Hematopoietic multipotent progenitor cell (in vitro differentiated cells): ENCODE results near the gene EHBP1. TPM values are rescaled to one million over a fixed set of nuclear protein-coding genes. Genes with fewer than 3 reads are reported as not detected.

Experiments used
- DNase-seq, 3 donors: peaks; one replicate each; pipeline ENCODE4 v3.0.0-alpha.2; 2011 to 2015; ENCODE audit warnings: low read depth in 2 of 3, low spot score in 2 of 3
- total RNA-seq: library from RNA; depleted of rRNA; stranded (reverse); fragments of >200 nt; gene quantifications from one replicate; pipeline ENCODE4 v1.2.3, GENCODE V29; 2012

The EHBP1 gene
- total RNA-seq, 1 donor: 14.5 TPM

DNA sequence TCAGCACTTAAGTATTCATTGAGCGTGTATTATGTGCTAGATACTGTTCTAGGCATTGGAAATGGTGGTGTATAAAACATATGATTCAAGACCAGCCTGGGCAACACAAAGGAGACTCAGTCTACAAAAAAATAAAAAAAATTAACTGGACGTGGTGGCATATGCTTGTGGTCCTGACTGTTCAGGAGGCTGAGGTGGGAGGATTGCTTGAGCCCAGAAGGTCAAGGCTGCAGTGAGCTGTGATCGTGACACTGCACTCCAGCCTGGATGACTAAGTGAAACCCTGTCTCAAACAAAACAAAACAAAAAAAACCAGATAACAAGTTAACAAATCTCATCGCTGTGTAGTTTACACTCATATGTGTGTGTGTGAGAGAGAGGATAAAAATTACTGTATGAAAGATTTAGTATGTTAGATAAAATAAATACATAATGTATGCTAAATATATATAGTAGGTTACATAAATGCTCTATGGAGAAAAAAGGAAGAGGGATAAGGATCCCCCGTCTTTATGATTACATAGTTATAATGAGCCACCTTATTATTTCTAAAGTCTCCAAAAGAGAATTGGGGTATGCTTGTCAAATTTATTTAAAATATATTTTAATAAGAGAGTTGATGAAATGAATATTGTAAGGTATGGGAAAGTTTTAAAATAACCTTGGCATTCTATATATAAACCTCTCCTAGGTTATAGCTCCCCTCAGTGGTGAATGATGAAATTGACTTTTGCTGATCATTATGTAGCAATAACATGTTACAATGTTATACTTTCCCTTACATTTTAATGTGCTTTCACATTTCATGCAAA is 69.2 kb downstream of the EHBP1 start:
- peak; percentile 3 to 76 (median 42) for DNase-seq

GRCh38 chr2:62775367-62775668 is 69.8 kb downstream of the EHBP1 start:
- no peak for DNase-seq

GRCh38 chr2:62783679-62784078 is 78.2 kb downstream of the EHBP1 start:
- DNase-seq: no peak

DNA sequence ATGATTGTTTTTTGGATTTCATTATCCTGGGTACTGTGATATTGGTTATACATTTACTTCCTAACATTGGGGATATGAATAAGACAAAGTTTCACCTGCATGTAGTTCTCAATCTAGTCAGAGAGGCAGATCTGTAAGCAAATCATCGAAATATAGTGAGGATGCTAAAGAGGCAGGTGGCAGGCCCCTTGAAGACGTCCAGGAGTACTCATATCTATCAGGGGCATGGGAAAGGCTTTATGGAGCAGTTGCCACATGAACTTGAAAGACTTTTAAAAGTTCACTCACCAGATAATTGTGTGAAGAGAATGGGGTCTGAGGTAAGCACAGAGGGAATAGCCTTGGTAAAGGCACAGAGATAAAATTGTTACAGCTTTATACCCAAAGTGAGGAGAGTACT is 78.8 kb downstream of the EHBP1 start:
- no peak for DNase-seq

- no peak for DNase-seq
Measured at GRCh38 chr2:62785216-62785615, 79.7 kb downstream of the EHBP1 start.

DNA sequence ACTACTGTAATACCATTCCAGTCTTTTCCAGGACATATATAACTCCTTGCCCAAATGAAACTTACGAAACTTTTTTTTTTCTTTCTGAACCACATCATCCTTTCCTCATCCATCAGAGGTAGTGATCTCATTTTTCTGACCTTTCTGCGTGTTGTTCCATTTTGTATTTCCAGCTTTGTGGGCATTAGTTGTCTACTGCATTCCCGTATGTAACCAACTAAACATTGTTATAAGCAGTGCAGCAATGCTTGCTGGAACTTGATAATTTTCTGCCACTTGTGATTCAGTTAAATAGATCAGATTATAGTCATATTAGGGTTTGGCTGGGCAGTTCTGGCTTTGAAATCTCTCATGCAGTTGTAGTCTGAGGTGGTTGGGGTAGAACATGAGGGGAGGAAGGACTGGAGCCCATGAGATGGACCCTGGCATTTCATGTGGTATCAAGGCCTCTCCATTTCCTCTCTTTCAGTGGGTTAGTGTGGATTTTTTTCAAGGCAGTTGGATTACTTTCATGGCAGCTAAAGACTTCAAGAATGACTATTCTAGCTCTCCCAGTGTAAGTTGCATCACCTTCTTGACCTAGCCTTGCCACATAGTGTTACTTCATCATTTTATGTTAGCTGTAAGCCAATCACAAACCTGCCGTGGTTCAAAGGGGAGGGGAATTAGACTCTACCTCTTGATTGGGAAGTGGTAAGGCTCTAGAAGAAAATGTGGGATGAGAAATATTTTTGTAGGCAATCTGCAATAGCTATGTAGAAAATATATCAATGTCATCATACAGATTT is 80.5 kb downstream of the EHBP1 start:
- no peak for DNase-seq

- peak in 2 of 3 donors; percentile 28 to 67 for DNase-seq
Measured at GRCh38 chr2:62787386-62787785, 81.9 kb downstream of the EHBP1 start.

DNA sequence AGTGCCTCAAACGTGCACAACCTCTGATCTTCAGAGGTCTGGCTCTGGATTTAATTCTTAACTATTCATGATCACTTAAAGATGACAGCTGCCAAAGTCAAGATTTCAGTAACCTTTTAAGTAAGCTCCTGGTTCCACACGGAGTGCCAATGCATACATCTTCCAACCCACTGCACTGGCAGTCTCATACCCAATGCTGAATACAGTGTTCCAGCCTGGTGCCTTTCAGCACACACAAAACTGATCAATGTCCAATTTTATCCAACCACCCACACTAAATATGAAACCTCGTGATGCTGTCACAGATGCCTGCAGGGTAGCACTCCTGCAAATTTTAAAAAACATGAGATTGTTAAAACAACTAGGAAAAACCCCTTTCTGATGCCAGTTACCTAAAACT is 84.0 kb downstream of the EHBP1 start:
- no peak for DNase-seq

DNA sequence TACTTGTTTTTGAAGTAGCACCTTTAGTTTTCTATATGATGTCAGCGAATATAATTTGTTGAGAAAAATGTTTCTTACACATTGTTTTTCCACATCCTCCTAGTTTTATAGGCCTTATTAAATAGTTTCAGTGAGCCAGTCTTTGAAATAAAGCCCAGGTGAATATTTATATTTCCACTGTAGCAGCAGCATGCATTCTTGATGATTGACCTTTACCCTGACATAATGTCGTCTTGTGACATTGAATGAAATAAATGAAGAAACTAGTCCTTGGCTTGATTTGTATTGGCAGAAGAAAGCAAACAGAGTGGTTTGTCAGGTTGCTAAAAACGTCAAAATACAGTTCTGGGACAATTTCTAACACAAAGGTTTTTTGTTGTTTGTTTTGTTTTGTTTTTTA is 84.4 kb downstream of the EHBP1 start:
- no peak for DNase-seq

- DNase-seq: no peak
Measured at GRCh38 chr2:62792408-62792807, 86.9 kb downstream of the EHBP1 start.

DNA sequence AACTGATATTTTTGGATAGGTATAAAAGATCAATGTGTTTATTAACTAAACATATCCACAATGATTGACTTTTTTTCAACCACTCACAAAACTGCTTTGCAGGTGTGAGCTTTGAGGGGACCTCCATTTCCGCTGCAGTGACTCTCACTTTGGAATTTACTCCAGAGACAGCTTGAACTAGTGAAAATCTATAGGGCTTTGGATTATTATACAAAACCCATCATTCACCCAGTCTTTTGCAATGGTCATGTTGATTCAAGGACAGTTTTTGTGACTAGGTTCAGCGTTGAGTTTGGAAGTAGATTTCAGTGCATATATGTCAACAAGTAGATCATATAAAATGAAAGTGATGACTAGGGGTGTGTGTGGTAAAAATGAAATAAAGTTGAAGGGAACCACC is 87.7 kb downstream of the EHBP1 start:
- DNase-seq: no peak

DNA sequence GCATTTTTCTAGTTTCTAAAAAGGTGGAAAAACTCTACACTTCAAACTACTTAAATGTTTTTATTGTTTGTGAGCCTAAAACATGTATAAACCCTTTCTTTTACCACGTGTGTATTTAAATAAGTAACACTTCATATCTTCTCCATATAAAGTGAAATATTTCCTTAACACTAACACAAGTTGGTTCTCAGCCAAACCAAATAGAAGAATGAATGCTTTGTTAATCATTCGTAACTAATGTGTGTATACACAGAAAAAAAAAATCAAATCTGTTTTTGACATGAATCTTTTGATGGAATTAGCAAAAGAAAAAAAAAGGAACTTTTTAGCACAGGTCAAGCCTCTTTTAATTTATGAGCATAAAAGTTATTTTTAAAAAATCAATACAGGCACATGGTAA is 89.3 kb downstream of the EHBP1 start:
- no peak for DNase-seq

- DNase-seq: no peak
Measured at GRCh38 chr2:62795341-62795740, 89.8 kb downstream of the EHBP1 start.

- DNase-seq: no peak
Measured at GRCh38 chr2:62797107-62797506, 91.6 kb downstream of the EHBP1 start.

- no peak for DNase-seq
Measured at GRCh38 chr2:62800618-62801017, 95.1 kb downstream of the EHBP1 start.

GRCh38 chr2:62801110-62801509 is 95.6 kb downstream of the EHBP1 start:
- no peak for DNase-seq

DNA sequence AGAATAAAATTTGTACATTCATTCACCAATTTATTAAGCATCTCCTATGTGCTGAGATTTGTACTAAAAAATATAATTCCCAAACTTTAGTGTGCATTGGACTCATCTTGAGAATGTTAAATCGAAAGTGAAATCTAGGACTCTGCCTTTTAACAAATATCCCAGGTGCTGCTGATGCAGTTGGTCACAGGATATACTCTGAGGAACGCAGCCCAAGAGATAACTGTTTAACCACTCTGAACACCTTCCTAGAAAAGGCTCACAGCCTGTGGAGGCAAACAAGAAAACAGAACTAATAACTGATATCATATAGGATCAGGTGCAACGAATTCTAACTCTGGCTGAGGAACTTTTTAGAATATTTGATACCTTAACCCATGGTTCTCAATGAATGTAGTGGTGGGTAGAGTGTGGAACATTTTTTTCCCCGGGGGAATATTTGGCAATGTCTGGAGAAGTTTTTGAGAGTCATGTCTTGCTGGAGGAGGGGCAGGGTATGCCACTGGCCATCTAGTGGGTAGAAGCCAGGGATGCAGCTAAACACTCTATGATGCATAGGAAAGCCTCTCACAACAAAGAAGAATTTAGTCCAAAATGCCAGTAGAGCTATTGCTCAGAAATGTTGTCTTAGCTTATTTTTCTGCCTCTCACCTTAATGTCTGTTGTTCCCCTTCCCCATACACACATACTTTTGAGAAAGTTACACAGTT is 96.5 kb downstream of the EHBP1 start:
- DNase-seq: no peak

DNA sequence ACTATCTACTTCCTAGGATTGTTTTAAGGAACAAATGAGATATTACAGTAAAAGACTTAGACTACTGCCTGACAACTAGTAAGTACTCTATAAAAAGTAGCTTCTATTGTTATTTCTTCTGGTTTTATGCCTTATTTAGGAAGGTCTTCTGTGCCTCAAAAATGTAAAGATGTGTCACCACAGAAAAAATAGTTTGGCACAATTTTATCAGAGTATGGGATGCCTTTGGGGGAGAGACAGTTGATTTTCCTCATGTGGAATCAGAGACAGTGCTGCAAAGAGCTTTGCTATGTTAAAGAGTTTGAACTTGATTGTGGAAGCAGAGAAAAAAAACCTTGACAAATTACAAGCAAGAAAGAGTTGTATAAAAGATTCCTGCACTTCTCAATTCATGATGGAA is 98.4 kb downstream of the EHBP1 start:
- no peak for DNase-seq

- no peak for DNase-seq
Measured at GRCh38 chr2:62806231-62806630, 100.7 kb downstream of the EHBP1 start.

DNA sequence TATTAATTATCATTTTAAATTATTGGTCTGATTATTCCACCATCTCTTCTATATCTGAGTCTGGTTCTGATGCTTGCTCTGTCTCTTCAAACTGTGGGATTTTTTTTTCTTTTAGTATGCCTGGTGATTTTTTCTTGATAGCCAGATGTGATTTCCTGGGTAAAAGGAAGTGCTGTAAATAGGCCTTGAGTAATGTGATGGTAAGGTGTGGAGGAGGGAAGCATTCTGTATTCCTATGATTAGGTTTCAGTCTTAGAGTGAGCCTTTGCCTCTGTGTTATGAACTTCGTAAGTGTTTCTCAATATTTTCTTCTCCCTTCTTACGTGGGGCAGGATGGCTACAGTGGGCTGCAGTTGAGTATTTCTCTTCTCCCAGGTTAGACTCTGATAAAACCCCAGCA is 103.0 kb downstream of the EHBP1 start:
- DNase-seq: no peak

GRCh38 chr2:62811086-62811485 is 105.6 kb downstream of the EHBP1 start:
- DNase-seq: no peak

GRCh38 chr2:62811972-62812371 is 106.5 kb downstream of the EHBP1 start:
- DNase-seq: no peak
